Measurements from ENCODE around the gene SELENOV.

SELENOV gene

DNA sequence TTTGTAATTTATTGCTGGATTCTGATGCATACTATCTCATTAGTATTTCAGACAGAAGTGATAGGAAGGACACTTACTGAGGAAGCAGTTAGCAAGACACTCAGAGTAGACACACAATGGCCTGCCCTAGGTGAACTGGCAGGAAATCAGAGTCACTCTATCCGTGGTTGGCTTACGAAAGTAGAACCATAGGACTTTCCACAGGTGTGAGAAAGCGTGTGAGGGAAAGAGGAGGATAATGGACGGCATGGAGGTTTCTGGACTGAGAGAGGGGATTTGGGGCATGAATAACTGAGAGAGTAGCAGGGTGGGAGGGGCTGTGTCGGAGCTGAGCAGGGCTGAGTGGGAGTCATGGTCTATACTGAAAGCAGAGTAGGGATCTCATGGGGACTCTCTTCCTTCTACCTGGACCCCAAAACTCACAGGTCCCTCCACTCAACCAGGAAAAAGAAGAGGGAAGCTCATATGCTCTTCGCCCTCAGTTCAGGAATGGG, 43.7 kb downstream of the SELENOV start:
- TF ChIP-seq JUND (IDR thresholded peaks at IDR 0.05; ENCODE audit: low read depth) = no peak
- in situ Hi-C loops (cut with HindIII; ENCODE audit: low pct_unique_long_range_greater_than_20kb, low sequenced_read_pairs) = no loop called here
- DNase-seq (ENCODE audit: low read depth in 1 of 2, low spot score in 1 of 2) = no peak

DNA sequence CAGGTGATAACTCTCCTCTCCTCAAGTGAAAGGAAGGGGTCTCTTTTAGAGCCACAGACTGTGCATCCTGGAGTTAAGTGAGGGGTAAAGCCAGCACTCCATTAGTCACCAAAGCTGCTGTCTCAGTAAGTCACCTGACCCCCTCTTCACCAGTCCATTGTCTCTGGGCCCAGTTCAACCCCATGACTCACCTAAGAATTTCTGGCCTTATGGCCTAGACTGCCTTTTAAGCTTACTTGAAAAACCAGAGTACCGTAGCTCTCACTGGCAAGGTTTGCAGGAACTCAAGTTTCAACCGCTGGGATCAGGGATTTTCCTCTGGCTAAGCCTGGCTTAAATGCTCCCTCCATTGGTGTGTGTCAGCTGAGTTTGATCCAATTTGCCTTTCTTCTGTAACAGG, 48.5 kb downstream of the SELENOV start:
- in situ Hi-C loops (cut with HindIII; ENCODE audit: low pct_unique_long_range_greater_than_20kb, low sequenced_read_pairs) = no loop called here
- DNase-seq (ENCODE audit: low read depth in 1 of 2, low spot score in 1 of 2) = no peak
- TF ChIP-seq JUND (IDR thresholded peaks at IDR 0.05; ENCODE audit: low read depth) = no peak

DNA sequence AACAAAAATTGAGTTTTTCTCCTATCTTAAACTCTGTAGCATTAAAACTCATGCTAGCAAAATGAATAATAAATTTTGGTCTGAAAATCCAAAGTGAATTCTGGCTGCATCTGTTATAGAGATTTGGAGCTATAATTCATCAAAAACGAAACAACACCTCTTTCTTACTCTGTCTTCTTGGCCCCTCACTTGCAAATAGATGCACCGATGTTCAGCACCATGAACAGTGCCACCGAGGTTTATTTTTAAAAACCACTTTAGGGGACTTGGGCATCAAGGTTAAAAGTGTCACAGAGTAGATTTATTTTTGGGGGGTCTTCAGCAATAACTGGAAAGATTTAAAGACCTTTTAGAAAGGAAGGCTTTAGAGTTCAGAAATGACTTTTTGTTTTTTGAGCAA, 51.1 kb downstream of the SELENOV start:
- in situ Hi-C loops (cut with HindIII; ENCODE audit: low pct_unique_long_range_greater_than_20kb, low sequenced_read_pairs) = no loop called here
- DNase-seq (ENCODE audit: low read depth in 1 of 2, low spot score in 1 of 2) = no peak
- TF ChIP-seq JUND (IDR thresholded peaks at IDR 0.05; ENCODE audit: low read depth) = no peak

GRCh38 chr19:39568604-39569003, 53.7 kb downstream of the SELENOV start:
- no peak for DNase-seq (ENCODE audit: low read depth in 1 of 2, low spot score in 1 of 2)
- TF ChIP-seq JUND (IDR thresholded peaks at IDR 0.05; ENCODE audit: low read depth) = no peak
- in situ Hi-C loops (cut with HindIII; ENCODE audit: low pct_unique_long_range_greater_than_20kb, low sequenced_read_pairs) = no loop called here

Measured in T47D (cell line).